ENCODE results near the gene KIAA1755.
"Not testable (repeated sequence)": the region's sequence is repeated elsewhere in the genome, so short reads cannot be mapped to it uniquely, and the experiment has no call there.

KIAA1755 gene

GRCh38 chr20:38290829-38291814 is 30.6 kb upstream of the KIAA1755 start:
- DNase-seq, result peak; percentile 69

- DNase-seq, result peak; percentile 62
These were observed 26.3 kb upstream of the KIAA1755 start for GRCh38 chr20:38286586-38287531.

GRCh38 chr20:38284893-38285444 is 24.4 kb upstream of the KIAA1755 start:
- DNase-seq, result no peak

GRCh38 chr20:38284066-38284650 is 23.6 kb upstream of the KIAA1755 start:
- DNase-seq, result not testable (repeated sequence)

- no peak for DNase-seq
These were observed 22.7 kb upstream of the KIAA1755 start for GRCh38 chr20:38283236-38283635.

- DNase-seq, result not testable (repeated sequence)
These were observed 20.8 kb upstream of the KIAA1755 start for GRCh38 chr20:38281176-38281915.

- DNase-seq, result no peak
These were observed 18.2 kb upstream of the KIAA1755 start for GRCh38 chr20:38278763-38279162.

- DNase-seq, result no peak
These were observed 17.6 kb upstream of the KIAA1755 start for GRCh38 chr20:38278131-38278530.

- DNase-seq, result no peak
These were observed 17.2 kb upstream of the KIAA1755 start for GRCh38 chr20:38277691-38278090.

GRCh38 chr20:38277285-38277684 is 16.8 kb upstream of the KIAA1755 start:
- DNase-seq, result no peak

GRCh38 chr20:38275815-38276550 is 15.4 kb upstream of the KIAA1755 start:
- DNase-seq, result no peak

- no peak for DNase-seq
These were observed 12.4 kb upstream of the KIAA1755 start for GRCh38 chr20:38272961-38273360.

- no peak for DNase-seq
These were observed 11.9 kb upstream of the KIAA1755 start for GRCh38 chr20:38272398-38272797.

- no peak for DNase-seq
These were observed 11.1 kb upstream of the KIAA1755 start for GRCh38 chr20:38271608-38272120.

GRCh38 chr20:38270869-38271605 is 10.5 kb upstream of the KIAA1755 start:
- peak; percentile 85 for DNase-seq

- DNase-seq, result no peak
These were observed 9.2 kb upstream of the KIAA1755 start for GRCh38 chr20:38269715-38270114.

- no peak for DNase-seq
These were observed 8.5 kb upstream of the KIAA1755 start for GRCh38 chr20:38269040-38269439.

- DNase-seq, result no peak
These were observed 7.5 kb upstream of the KIAA1755 start for GRCh38 chr20:38267901-38268514.

GRCh38 chr20:38267296-38267695 is 6.8 kb upstream of the KIAA1755 start:
- no peak for DNase-seq

GRCh38 chr20:38266426-38266825 is 5.9 kb upstream of the KIAA1755 start:
- DNase-seq, result no peak

Measured in left hindlimb (tissue), 1 donor.